ENCODE results near the gene LARGE2. TPM values are rescaled to one million over a fixed set of nuclear protein-coding genes. Genes with fewer than 3 reads are reported as not detected.

LARGE2 gene
- total RNA-seq, 1 experiment from 2014 or later, result 108 TPM

- Histone ChIP-seq H4K5ac (ENCODE audit: insufficient read length, low read depth, low read length) (no peak overlapping the region), H3K18ac (ENCODE audit: insufficient read length, low read depth, low read length) (no peak overlapping the region), H3T11ph (ENCODE audit: low read length) (no peak overlapping the region), H2BK12ac (ENCODE audit: insufficient read length, low read depth, low read length) (no peak overlapping the region), H2BK20ac (ENCODE audit: low read depth, low read length, poor library complexity, severe bottlenecking) (no peak overlapping the region), H3K4me1 (ENCODE audit: insufficient read depth, low read length) (0 out of 2 replicates have a peak, but pooled peaks cover 2% of the 10 kb centered on the region), H3K79me2 (ENCODE audit: insufficient read depth, low read length) (no peaks in the 10 kb centered on the region), H3K27me3 (ENCODE audit: insufficient read depth, low read length) (no peaks in the 10 kb centered on the region), H2BK15ac (ENCODE audit: low read depth, low read length) (no peak overlapping the region), H3K56ac (ENCODE audit: insufficient read length, low read depth, low read length) (no peak overlapping the region), H3K23me2 (ENCODE audit: insufficient read length, low read depth, low read length, poor library complexity, severe bottlenecking) (no peaks in the 10 kb centered on the region), H3K9ac (ENCODE audit: extremely low read depth, insufficient read length, low read length) (no peak overlapping the region), H3K23ac (ENCODE audit: insufficient read length, low read depth, low read length) (no peak overlapping the region), H4K8ac (replicated peaks; ENCODE audit: insufficient read length, low read depth, low read length) (no peak overlapping the region), H2AK5ac (ENCODE audit: insufficient read length, low read length) (no peak overlapping the region), H3K4ac (ENCODE audit: low read depth, low read length) (no peak overlapping the region), H2BK5ac (ENCODE audit: insufficient read length, low read length) (no peak overlapping the region), H3K9me3 (ENCODE audit: control insufficient read depth, low read depth, low read length) (no peaks in the 10 kb centered on the region), H4K91ac (ENCODE audit: insufficient read length, low read depth, low read length) (no peak overlapping the region), H3K27ac (ENCODE audit: insufficient read length, low read depth, low read length) (no peak overlapping the region), H3K79me1 (ENCODE audit: insufficient read depth, low read depth, low read length, poor library complexity, severe bottlenecking) (no peaks in the 10 kb centered on the region), H4K20me1 (ENCODE audit: control insufficient read depth, insufficient read depth, insufficient read length) (no peaks in the 10 kb centered on the region), H3K14ac (ENCODE audit: insufficient read depth, low read length) (no peak overlapping the region), H2BK120ac (ENCODE audit: low read depth, low read length, poor library complexity, severe bottlenecking) (no peak overlapping the region), H2AFZ (ENCODE audit: low read length) (no peak overlapping the region), H3K4me2 (ENCODE audit: insufficient read depth, insufficient read length, low read length) (no peak overlapping the region)
- Mint-ChIP-seq H3K4me3 (no peak overlapping the region), H3K27me3 (ENCODE audit: low read depth) (no peaks in the 10 kb centered on the region), H3K36me3 (ENCODE audit: insufficient read depth in 1 of 3, low read depth in 3 of 3) (peaks cover 1 to 50% (median 49%) of the 10 kb centered on the region in 3 experiments), H3K4me1 (peaks cover 11 to 21% of the 10 kb centered on the region in 2 experiments), H3K27ac (peak overlapping the region in 1 of 3 experiments; percentile 53; a peak in 1 of 7 replicates), H3K9me3 (no peaks in the 10 kb centered on the region)
- no peak for TF ChIP-seq CTCF (conservative IDR thresholded peaks at IDR 0.05)
- no CpG with 5 or more reads among the region's 15 CpGs for WGBS (ENCODE audit: extremely low coverage, insufficient read length, low lambda C conversion rate)
- DNase-seq, result peak; percentile 31
Observed at GRCh38 chr11:45933131-45933831, 10.8 kb downstream of the LARGE2 start.
